Mucosa of descending colon (tissue), 3 donors: ENCODE data around the gene CDRT4. TPM values are rescaled to one million over a fixed set of nuclear protein-coding genes. Genes with fewer than 3 reads are reported as not detected.

Source experiments
- ATAC-seq: fragments of 200-7000 bp; cut with Tn5 transposase; one replicate; pipeline ENCODE4 v1.9.1; 2020; ENCODE audit warnings: mild to moderate bottlenecking, moderate library complexity
- DNase-seq, 3 donors: peaks; one replicate each; pipeline ENCODE4 v3.0.0-alpha.2; 2020
- H3K36me3 ChIP-seq: fragments of 200-600 bp; one replicate; pipeline ENCODE4 v1.8.0; 2021; ENCODE audit warnings: low read depth, mild to moderate bottlenecking
- H3K4me1 ChIP-seq: fragments of 200-600 bp; one replicate; pipeline ENCODE4 v1.8.0; 2021; ENCODE audit warnings: low read depth, mild to moderate bottlenecking
- H3K4me3 ChIP-seq: fragments of 200-600 bp; one replicate; pipeline ENCODE4 v1.8.0; 2021; ENCODE audit warnings: mild to moderate bottlenecking
- H3K9me3 ChIP-seq: fragments of 200-600 bp; one replicate; pipeline ENCODE4 v1.8.0; 2021; ENCODE audit warnings: mild to moderate bottlenecking
- CTCF ChIP-seq: fragments of 200-600 bp; IDR thresholded peaks from one replicate; pipeline ENCODE4 v1.8.0; 2022; ENCODE audit warnings: antibody characterized with exemption, mild to moderate bottlenecking
- intact Hi-C, 2 donors: fragments of 100-400 bp; cut with DNase I in 1 of 2; cut with micrococcal nuclease in 1 of 2; formaldehyde crosslinking; loops; one replicate each; pipeline versions ENCODE4 v1.11.0 to v1.11.1; 2022; cut with DNase I, micrococcal nuclease
- total RNA-seq, 3 donors: library from RNA; stranded (reverse); fragmentation: NEBNext Ultra II Directional in 2 of 3; extraction: Animal tissue kit (Norgen Biotek cat#: 25700) in 2 of 3; gene quantifications; one replicate each; pipeline versions ENCODE4 v1.2.1 to v1.2.4, GENCODE V29; 2021 to 2023
- donor health status: DM: no; HTN: no; CAD: no; lungs with moderate emphysema.
- donor health status: DM: no; HTN: no; CAD: no.
- donor health status: DM: no; HTN: yes; CAD: no.

Gene CDRT4
- total RNA-seq, 3 donors from 2014 or later, result 4.8 to 17.5 (median 5.7) TPM

GRCh38 chr17:15431196-15431595 is 36.2 kb downstream of the CDRT4 start:
- ATAC-seq, result peak; percentile 55
- intact Hi-C loops, result no loop called here
- Histone ChIP-seq H3K4me3 (no peak overlapping the region), H3K4me1 (peaks cover 2% of the 10 kb centered on the region), H3K36me3 (no peaks in the 10 kb centered on the region), H3K9me3 (no peaks in the 10 kb centered on the region)
- no peak for TF ChIP-seq CTCF
- peak in 1 of 3 donors; percentile 41 for DNase-seq

- no peak for TF ChIP-seq CTCF
- H3K4me1 ChIP-seq, result no peaks in the 10 kb centered on the region
- no peak for ATAC-seq
- H3K36me3 ChIP-seq, result no peaks in the 10 kb centered on the region
- H3K4me3 ChIP-seq, result no peak overlapping the region
- H3K9me3 ChIP-seq, result no peaks in the 10 kb centered on the region
- intact Hi-C loops, result no loop called here
- DNase-seq, result no peak
Observed at GRCh38 chr17:15424521-15424920, 42.9 kb downstream of the CDRT4 start.

- H3K4me1 ChIP-seq, result no peaks in the 10 kb centered on the region
- DNase-seq (no peak), ATAC-seq (no peak)
Observed at GRCh38 chr17:15422392-15422965, 44.9 kb downstream of the CDRT4 start.

GRCh38 chr17:15418781-15419180 is 48.6 kb downstream of the CDRT4 start:
- TF ChIP-seq CTCF, result no peak
- Histone ChIP-seq H3K4me3 (no peak overlapping the region), H3K4me1 (no peaks in the 10 kb centered on the region), H3K9me3 (no peaks in the 10 kb centered on the region), H3K36me3 (no peaks in the 10 kb centered on the region)
- intact Hi-C loops, result no loop called here
- DNase-seq, result no peak
- no peak for ATAC-seq

More at GRCh38 chr17:15422392-15422965, 44.9 kb downstream of the CDRT4 start:
- no peak for TF ChIP-seq CTCF
- Histone ChIP-seq H3K9me3 (no peaks in the 10 kb centered on the region), H3K36me3 (no peaks in the 10 kb centered on the region), H3K4me3 (no peak overlapping the region)
- intact Hi-C loops, result no loop called here

GRCh38 chr17:15414532-15415306 is 52.7 kb downstream of the CDRT4 start:
- peak; percentile 14 for ATAC-seq
- H3K4me3 ChIP-seq, result no peak overlapping the region
- no peak for TF ChIP-seq CTCF
- no peaks in the 10 kb centered on the region for H3K9me3 ChIP-seq
- no peak for DNase-seq
- intact Hi-C loops, result no loop called here
- H3K4me1 ChIP-seq, result no peaks in the 10 kb centered on the region
- no peaks in the 10 kb centered on the region for H3K36me3 ChIP-seq
